NCI-H2107 treated with DMSO at 0.1 percent for 48 hours (cell line): ENCODE results near the gene BMS1.

ENCODE experiments used
- DNase-seq: peaks from one replicate; lab custom pipeline; 2025; ENCODE audit not compliant: unreplicated experiment; lab: John Stamatoyannopoulos, UW

The BMS1 gene

DNA sequence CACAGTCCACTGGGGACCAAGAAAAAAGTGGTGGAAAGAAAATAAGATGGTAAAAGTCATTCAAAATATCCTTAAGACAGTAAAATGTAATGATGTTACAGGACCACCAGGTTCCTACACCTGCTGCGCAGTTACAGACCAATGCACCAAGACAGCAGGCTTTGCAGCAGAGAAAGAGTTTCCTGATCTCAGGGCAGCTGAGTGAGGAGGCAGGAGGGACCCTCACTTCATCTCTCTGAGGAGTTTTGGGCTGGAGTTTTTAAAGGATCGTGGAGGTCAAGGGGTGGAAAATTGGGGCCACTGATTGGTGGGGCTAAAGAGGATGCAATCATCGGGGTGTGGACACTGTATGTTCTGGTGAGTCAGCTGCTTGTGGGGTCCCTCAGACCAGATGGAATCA, 100.0 kb downstream of the BMS1 start:
- DNase-seq = no peak
